Stimulated activated naive CD8-positive, alpha-beta T cell treated with anti-CD3 and anti-CD28 coated beads, Interleukin-15, Interleukin-2, amounts not matched to agents 100 U/mL and 50 U/mL, for 24 hours (primary cell): ENCODE measurements around the gene IRAK1.
"Not testable (repeated sequence)": the region's sequence is repeated elsewhere in the genome, so short reads cannot be mapped to it uniquely, and the experiment has no call there.

Experiments
- ATAC-seq: fragments of 150-1000 bp; cut with Tn5 transposase; one replicate; pipeline ENCODE4 v1.10.0; 2021
- DNase-seq: peaks from one replicate; pipeline ENCODE4 v3.0.0; 2021

The IRAK1 gene

DNA sequence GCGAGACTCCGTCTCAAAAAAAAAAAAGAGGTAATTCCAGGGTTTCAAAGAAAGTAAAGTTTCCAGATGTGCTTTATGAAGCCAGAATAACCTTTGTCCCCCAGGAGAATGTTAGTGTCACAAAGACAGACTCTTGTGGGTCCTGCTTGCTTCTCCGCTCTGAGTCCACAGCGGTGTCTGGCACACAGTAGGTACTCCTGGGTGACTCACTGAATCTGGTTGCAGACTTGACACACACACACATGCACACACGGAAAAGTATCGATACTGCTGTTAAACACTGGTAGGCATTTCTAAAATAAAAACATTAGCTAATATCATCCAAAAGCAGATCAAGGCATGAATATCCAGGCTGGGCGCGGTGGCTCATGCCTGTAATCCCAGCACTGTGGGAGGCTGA is 24.2 kb downstream of the IRAK1 start:
- ATAC-seq: no peak
- DNase-seq: no peak

DNA sequence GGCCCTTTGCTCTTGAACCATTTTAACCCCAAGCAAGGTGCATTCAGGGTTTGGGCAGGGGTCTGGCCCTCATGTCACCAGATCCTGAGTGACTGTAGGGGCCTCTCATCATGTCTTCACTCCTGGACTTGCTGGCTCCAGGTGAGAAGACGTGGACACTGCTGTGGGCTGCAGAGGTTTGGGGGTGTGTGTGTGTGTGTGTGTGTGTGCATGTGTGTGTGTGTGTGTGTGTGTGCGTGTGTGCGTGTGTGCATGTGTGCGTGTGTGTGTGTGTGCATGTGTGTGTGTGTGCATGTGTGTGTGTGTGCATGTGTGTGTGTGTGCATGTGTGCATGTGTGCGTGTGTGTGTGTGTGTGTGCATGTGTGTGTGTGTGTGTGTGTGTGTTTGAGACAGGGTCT is 25.3 kb downstream of the IRAK1 start:
- ATAC-seq, DNase-seq: not testable (repeated sequence)

DNA sequence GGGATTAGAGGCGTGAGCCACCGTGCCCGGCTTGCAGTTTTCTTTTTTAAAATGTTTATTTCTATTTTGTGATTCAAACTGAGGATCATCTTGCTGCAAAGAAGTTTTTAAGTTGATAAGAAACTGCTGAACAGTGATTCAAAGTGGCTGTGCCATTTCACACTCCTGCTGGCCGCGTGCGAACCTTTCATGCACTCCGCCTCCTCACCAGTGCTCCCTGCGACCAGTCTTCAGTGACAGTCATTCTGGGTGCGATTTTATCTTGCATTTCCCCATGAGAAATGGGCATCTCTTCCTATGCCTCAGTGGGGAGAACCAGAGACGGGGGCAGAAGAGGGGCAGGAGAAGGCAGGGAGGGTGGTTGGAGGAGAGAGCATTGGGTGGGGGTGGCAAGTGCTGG is 25.7 kb downstream of the IRAK1 start:
- DNase-seq (no peak), ATAC-seq (no peak)

DNA sequence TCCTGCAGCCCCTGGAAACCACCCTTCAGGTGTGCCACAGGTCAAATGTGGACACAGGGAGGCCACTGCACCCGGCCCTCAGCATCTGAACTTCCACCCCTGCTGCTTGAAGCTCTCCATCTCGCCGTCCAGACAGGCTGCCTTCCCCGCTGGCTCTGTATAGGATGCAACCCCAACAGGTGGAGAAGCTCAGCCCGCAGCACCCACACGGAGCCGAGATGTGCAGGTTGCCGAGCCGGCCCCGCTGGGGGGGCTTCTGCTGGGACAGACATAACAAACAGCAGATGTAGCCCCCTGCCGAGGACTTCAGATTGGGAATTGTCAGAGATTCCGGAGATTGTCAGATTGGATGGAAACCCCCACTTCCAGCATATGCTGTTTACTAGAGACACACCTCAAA is 26.6 kb downstream of the IRAK1 start:
- no peak for ATAC-seq
- no peak for DNase-seq

DNA sequence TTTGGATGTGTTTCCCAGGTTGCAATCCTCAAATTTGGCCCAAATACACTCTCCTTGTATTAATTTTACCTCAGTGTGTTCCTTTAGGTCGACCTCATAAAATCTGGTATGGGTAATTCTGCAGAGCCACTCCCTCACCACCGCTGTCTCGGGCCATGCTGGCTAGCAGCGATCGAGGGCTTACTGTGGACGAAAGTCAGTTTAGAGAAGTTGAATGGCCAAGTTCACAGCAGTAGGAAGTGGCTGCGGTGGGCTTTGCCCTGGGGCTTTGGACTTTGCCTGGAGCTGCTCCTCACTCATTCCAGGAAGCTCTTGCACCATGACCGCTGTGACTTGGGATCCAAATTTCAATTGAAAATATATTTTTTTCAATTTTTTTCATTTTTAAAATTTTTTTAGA is 27.5 kb downstream of the IRAK1 start:
- no peak for ATAC-seq
- DNase-seq: no peak

DNA sequence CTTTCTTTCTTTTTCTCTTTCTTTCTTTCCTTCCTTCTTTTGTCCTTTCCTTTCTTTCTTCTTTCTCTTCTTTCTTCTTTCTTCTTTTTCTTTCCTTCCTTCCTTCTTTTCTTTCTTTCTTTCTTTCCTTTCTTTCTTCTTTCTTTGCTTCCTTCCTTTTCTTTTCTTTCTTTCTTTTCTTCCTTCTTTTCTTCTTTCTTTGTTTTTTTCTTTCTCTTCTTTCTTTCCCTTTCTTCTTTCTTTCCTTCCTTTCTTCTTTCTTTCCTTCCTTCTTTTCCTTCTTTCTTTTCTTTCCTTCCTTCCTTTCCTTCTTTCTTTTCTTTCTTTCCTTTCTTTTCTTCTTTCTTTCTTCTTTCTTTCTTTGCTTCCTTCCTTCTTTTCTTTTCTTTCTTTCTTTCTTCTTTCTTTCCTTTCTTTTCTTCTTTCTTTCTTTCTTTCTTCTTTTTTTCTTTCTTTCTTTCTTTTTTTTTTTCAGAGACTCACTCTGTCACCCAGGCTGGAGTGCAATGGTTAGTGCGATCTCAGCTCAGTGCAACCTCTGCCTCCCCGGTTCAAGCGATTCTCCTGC is 28.6 kb downstream of the IRAK1 start:
- DNase-seq: no peak
- ATAC-seq: no peak

DNA sequence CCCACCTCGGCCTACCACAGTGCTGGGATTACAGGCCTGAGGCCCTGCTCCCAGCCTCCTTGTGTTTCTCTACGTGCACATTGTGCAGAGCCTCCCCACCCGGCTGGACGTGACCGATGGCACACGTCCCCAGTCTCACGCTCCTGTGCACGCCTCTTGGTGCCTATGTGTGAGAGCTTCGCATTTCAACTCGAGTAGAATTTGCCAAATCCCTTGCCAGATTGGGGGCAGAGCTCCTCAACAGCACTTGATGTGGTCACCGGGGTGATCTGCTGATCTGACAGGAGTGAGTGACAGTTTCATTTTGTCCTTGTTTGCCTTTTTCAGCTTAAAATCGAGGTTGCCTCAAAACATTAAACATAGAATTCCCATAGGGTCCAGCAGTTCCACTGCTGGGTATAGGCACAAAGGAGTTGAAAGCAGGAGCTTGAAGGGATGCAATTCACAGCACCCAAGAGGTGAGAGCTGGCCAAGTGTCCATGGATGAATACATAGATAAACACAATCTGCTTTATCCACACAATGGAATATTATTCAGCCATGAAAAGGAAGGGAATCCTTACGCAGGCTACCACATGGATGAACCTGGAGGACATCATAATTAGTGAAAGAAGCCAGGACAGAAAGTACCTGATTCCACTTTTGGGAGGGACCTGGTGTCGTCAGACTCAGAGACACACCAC is 29.6 kb downstream of the IRAK1 start:
- DNase-seq (peak; percentile 42), ATAC-seq (peak; percentile 30)

DNA sequence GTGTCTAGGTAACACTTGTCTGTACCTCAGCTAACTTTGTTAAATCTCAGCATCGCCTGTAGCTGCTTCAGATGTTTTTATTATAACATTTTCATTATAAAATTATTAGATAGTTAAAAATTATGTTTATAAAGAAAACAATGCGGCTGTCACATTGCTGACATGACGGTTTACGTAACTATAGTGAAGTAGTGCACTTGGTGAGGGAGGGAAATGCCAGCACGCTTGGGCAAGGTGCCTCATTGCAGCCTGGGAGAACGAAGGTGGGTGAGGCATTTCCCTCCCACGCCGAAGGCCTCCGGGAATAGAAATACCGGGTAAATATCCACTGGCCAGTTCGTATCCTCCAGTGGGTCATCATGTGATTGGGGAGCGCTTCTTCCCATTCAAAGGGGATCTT is 31.2 kb downstream of the IRAK1 start:
- DNase-seq: no peak
- no peak for ATAC-seq

DNA sequence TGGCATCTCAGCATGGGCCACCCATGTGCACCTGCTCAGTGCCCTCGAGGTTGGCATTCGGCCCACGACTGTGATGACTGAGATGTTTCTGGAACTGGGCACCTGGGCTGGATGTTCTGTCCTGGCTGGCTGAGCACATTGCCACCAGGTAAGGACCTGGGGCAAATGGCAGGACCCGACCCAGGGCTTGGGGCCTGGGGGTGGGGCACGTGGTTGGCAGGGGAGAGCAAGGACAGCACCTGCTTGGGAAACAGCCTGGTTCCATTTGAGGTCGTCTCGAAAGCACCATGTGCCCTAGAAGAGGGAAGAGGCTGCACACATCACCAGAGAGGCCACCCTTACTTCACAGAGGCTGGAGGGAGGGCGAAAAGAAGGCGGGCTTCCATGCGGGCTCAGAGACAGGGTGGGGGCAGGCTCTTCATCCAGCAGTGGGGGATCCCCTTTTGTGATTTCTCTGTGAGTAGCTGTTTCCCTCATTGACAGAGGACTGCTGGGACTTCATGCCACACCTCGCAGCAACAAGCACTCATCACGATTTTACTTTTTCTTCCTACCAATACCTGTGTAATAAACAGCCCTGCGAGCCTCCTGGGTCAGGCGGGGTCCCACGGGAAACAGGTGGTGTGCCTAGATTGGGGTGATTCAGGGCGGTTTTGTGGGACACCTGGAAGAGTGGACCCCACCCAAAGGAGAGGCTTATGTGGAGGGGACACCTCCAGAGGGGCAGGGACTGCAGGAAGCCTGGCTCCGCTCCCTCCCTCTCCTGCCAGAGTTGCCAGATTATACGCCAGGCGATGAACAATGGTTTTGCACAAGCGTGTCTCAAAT is 35.1 kb downstream of the IRAK1 start:
- peak; percentile 68 for ATAC-seq
- peak; percentile 61 for DNase-seq

DNA sequence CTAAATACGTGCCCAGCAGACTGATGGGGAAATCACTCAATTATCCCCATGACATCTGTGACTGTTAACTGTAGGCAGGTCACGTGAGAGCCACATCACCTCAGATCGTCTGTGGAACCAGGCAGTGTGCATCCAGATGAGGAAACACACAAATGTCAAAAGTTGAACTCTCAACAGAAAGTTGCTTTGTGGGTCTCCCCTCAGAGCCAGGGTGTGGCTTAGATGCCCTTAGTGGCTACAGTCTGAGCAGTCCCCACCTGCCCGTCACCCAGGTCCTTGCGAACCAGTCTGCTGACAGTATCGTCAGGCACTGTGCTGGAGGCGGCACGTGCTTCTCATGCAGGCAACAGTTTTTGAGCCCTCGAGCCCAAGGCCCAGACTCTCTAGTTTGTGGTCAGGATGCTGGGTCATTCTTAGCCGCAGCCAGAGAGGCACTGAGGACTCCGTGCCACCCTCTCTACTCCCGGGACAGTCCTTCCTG is 36.3 kb downstream of the IRAK1 start:
- DNase-seq (peak; percentile 41), ATAC-seq (peak; percentile 26)

DNA sequence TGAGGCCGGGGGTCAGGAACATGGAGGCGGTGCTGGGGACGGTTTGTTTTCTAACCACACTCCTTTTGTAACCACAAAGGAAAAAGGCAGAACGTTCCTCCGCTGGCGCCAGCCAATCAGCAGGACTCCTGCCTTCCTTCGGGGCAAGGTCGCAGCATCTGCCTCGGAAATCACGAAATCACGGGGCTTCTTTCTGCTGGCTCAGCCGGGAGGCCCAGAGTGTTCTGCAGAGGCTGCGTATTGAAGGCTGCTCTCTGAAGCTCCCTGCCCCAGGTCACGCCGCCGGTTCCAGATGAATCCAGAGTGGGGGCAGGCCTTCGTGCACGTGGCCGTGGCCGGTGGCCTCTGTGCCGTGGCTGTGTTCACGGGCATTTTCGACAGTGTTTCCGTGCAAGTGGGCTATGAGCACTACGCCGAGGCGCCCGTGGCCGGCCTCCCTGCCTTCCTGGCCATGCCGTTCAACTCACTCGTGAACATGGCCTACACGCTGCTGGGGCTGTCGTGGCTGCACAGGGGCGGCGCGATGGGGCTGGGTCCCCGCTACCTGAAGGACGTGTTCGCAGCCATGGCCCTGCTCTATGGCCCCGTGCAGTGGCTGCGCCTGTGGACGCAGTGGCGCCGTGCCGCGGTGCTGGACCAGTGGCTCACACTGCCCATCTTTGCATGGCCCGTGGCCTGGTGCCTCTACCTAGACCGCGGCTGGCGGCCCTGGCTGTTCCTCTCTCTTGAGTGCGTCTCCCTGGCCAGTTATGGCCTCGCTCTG is 37.8 kb downstream of the IRAK1 start:
- DNase-seq: peak; percentile 67
- ATAC-seq: peak; percentile 26

DNA sequence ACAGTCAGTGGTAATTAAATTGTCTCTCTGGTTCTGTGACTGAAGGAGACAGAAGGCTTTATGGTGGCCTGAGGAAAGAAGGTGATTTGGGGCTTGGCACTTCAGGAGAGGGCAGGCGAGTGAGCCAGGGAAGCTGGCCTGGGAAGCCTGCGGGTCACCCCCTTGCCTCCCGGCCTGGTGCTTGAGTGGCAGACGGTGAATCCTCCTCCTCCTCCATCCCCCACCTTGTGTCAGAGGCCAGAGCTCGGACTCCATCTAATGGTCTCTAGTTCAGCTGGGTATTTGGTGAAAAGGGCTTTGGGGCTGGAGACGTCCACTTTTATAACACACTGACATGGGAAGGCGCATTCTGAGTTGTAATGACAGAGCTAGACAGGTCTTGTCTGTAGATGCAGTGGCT is 38.5 kb downstream of the IRAK1 start:
- DNase-seq (peak; percentile 17), ATAC-seq (no peak)

DNA sequence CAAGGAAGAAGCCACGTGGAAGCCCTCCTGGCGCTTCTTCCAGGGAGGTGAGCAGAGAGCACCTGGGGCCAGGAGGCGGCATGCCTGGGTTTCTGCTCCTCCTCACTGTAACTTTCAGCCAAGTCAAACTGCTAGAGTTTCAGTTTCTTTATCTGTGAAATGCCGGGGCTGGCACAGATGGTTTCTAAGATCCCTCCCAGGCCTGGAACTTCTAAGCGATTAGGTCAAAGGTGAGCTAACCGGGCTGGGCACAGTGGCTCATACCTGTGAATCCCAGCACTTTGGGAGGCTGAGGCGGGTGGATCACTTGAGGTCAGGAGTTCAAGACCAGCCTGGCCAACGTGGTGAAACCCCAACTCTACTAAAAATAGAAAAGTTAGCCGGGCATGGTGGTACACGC is 39.3 kb downstream of the IRAK1 start:
- ATAC-seq (peak; percentile 22), DNase-seq (peak; percentile 22)

DNA sequence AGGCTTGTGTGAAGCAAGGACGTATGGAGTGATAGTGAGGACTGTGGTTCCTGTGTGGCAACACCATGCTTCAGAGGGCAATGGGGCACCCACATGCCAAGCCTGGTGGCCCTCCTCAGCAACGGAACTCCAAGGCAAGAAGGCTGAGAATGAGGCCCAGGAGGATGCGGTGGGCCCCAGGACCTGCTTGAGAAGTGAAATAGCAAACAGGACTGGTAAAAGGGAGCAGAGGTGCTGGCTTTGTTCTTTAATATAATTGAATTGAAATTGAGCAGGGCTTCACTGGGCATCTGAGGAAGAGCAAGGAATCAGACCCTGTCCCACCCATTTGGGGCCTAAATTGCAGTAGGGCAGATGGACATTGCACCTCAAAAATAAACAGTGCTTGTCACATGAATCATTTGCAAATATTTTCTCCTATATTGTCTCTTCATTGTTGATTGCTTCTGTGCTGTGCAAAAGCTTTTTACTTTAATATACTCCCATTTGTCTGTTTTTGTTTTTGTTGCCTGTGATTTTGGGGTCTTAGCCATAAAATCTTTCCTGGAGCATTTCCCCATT is 44.9 kb downstream of the IRAK1 start:
- DNase-seq (no peak), ATAC-seq (no peak)

DNA sequence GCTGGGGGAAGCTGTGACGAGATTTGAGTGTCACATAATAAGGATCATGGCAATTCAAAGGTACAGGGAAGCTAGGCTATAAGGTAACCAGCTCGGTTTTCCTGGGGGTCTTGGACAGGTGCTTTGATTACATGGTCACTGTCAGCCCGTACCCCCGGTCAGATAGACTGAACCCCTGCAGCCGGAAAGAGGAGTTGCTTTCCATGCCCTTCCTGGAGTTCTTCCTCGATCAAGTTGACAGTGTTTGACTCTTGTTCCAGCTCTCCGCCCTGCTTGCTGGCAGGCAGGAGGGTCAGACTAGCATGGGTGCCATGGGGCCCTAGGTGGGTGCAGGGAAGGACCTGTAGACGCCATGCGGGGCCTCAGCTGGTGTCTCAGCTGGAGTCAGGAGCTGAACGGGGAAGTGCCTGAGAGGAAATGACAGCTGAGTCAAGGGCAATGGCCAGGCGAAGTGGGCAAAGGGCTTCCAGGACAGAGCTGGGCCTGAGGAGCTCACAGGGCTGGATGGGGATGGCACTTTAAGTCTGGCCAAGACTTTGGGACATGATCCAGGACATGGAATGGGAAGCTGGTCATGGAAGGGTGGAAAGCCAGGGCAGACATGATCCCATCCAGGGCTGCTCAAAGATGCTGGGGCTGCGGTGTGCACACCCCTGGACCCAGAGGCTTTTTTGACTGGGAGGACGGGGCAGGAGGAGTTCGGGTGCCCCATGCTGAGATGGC is 45.5 kb downstream of the IRAK1 start:
- no peak for ATAC-seq
- peak; percentile 17 for DNase-seq

DNA sequence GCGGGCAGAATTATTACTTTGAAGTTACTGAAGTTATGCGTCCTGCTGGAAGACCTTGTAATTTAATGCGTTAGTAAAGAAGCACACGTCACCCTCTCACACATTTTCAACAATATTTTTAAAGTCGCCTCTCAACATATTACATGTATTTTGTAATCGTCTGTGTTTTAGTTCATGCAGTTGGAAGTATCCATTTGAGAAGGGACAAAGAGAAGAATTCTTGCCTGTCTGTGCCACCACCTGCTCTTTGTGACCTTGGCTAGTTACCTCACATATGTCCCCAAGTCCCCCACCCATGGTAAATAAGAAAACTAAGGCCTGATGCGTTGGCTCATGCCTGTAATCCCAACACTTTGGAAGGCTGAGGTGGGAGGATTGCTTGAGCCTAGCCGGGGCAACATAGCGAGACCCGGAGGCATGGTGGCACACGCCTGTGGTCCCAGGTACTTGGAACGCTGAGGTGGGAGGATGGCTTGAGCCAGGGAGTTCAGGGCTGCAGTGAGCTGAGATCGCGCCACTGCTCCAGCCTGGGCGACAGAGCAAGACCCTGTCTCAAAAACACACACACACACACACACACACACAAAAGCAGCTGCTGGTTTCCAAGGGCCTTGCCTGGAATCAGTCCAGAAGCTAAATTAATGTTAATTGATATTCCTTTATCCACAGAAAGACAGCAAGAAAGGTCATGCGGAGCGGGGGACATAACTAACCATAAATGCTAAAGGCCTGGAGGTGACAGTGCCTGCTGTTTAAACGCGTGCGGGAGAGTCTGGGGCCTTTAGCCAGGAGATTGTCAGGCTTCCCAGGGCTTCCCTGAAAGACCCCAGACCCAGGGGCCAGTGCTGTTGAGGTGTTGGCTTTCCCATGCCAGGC is 46.3 kb downstream of the IRAK1 start:
- ATAC-seq (no peak), DNase-seq (peak; percentile 16)

DNA sequence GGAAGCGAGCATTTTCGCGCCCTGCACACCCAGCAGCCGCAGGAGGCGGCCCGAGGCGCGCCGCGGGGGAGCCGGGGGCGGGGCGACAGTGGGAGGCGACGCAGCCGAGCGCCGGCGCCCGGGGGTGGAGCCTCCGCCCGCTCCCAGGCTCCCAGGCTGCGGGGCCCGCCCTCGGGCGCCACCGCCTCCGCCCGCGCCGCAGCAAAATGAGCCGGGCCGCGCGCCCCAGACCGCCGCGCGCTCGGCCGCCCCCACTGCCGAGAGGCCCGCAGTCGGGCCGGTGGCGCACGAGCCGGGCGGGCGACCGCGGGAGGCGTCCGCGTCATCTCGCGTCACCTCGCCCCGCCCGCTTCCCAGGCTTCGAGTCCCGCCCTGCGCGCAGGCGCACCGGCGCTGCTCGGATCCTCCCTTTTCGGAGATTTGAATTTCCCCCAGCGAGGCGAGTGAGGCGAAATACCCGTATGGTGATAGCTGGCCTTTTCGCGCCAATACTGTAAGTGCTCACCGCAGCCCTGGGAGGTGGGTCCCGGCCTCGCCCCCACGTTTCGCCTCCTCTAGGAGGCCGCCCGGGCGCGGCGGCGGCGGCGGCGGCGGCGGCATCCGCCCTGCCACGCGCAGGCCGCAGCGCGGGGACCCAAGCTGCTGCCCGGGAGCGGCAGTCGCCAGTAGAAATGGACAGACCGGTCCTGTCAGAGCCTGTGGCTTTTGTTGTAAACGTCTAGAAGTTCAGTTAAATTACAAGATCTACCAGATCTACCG is 47.2 kb downstream of the IRAK1 start, which contains the start of gene TMEM187:
Gene TMEM187 (plus strand): TSS at position 387 of the 759 bp plus-strand sequence. CDS start 9,309 bp downstream, outside the sequence.
- peak; percentile 58 for ATAC-seq
- DNase-seq: peak; percentile 87

DNA sequence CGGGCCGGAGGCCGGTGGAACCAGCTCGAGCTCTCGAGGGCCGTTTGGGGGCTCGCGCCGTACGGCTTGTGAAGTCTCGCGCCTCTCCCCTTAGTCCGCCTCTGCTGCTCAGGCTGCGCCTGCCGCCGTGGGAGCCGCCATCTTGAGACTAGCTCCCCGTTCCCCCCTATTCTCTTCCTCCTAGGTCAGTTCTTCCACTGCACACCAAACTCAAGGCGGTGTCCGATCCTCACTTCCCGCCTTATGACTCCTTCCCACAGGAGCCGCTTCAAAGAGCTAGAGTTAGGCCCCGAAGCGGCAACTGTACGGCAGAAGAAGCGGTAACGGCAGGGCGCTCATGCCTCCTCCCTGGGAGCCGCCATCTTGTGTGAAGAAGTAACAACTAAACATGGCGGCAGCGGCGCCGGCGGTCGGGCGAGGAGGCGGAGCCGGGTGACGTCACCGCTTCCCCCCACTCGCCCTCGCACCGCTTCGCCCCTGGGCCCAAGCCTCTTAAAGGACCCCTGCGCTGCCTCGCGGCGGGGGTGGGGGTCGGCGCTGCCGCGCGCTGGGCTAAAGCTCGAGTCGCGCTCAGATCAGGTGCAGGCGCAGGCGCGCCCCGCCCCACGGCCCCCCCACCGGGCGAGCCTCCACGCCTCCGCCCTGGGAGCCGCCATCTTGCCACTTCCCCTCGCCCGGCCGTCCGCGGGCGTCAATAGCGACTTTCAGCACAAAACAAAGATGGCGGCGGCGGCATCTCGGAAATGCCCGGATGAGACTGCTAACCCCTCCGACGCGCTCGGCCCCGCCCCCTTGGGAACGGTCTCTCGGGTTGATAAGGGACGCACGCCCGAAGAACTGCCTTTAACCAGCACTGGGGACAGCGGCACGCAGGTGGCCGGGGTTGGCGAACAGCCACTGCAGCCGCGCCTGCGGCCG is 48.0 kb downstream of the IRAK1 start, which contains the start of gene HCFC1:
Gene HCFC1 (minus strand): TSS at position 369 of the 918 bp plus-strand sequence. CDS start 978 bp downstream, outside the sequence.
- DNase-seq: peak; percentile 87
- peak; percentile 38 for ATAC-seq
